ENCODE results near the gene CARMIL3.
A peak's percentile ranks its signal among the peaks of the same experiment; 100 is the strongest.
"Not testable (repeated sequence)": the region's sequence is repeated elsewhere in the genome, so short reads cannot be mapped to it uniquely, and the experiment has no call there.

The CARMIL3 gene

DNA sequence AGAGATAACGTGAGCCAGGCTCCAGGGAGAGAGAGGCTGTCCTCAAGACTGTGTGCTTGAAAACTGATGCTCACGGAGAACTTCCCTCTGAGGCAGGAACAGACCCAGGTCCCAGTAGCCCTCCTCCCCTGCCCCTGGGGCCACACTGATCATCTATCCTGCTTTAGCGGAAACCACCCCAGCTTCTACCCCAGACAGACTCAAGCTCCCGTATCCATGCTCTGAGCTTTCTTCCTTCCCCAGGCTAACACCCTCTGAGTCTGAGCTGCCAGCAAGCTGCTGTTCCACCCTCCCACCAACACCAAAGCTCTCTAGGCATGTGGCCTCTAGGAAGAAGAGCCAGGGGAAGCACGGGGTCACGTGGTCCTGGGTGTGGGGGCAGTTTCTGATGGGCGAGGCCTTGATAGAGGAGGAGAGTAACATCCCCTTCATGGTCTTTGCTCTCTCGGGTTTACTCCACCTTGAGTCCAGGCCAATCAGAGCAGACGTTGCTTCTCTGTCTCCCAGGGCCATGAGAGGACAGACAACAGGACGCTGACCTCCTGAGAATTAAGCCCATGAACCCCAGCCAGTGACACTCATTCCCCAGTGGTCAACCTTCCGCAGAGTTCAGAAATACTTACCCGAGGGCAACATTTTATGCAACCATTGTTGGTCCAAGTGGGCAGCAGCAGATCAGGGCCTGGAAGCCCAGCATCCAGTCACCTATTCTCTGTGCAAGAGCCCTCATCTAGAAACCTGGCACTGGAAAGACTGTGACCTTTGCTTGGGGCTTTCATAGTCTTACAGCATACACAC is 43.7 kb downstream of the CARMIL3 start:
- ATAC-seq, result peak; percentile 44 to 48

DNA sequence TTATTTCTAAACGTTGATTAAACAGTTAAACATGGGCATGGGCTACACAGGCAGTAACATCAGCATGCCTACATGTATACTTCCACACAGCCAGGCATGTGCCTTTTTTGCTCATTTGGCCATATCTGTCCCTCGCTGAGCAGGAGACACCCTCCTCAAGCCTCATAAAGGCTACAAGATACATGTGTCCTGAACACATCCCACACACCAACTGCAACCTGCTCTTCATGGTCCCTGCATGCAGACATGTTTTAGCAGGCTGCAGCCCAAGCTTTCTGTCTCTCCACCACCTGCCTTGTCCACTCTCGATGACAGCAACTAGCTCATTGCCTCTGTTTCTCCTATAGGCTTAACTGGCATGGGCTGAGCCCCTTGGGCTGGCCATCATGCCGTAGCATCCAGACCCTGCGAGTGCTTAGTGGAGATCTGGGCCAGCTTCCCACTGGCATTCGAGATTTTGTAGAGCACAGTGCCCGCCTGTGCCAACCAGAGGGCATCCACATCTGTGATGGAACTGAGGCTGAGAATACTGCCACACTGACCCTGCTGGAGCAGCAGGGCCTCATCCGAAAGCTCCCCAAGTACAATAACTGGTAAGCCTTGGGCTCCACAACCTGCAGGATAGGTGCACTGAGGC is 44.9 kb downstream of the CARMIL3 start:
- ATAC-seq, result no peak

DNA sequence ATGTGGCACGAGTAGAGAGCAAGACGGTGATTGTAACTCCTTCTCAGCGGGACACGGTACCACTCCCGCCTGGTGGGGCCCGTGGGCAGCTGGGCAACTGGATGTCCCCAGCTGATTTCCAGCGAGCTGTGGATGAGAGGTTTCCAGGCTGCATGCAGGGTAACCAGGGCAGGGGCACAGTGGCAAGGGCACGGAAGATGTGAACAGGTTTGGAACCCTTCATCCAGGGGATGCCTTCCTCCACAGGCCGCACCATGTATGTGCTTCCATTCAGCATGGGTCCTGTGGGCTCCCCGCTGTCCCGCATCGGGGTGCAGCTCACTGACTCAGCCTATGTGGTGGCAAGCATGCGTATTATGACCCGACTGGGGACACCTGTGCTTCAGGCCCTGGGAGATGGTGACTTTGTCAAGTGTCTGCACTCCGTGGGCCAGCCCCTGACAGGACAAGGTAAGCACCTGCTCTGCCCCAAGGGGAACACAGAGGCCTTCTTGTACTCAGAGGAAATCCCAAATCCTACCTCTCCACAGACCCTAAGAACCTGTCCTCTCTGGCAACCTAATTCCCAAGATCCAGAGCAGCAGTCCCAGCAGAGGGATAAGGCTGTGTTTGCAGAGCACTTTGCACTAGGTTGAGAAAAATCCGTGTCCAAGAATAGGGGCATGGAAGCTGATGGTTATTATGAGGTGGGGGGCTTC is 46.6 kb downstream of the CARMIL3 start:
- ATAC-seq, result no peak

DNA sequence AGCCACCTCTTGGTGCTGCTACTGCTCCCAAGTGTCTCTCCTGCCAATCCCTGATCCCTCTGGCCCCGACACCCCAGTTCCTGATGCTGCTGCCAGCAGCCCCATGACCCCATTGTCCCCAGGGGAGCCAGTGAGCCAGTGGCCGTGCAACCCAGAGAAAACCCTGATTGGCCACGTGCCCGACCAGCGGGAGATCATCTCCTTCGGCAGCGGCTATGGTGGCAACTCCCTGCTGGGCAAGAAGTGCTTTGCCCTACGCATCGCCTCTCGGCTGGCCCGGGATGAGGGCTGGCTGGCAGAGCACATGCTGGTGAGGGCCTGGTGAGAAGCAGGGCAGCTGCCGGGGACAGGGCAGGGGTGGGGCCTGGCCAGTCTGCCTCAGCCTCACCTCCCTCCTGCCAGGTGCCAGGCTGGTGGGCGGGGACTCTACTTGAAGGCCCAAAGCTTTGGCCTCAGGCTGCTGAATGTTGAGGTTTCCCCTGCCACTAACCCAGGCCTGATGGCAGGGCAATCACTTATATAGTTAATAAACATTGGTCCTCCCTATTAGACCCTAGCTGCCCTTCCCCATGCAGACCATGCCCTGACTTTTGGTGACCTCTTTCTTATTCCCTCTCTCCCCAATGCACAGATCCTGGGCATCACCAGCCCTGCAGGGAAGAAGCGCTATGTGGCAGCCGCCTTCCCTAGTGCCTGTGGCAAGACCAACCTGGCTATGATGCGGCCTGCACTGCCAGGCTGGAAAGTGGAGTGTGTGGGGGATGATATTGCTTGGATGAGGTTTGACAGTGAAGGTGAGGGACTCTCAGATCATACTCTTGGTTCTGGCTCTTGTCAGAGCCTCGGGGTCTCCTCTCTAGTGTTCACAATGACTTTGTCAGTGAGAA is 47.4 kb downstream of the CARMIL3 start:
- no peak for ATAC-seq

DNA sequence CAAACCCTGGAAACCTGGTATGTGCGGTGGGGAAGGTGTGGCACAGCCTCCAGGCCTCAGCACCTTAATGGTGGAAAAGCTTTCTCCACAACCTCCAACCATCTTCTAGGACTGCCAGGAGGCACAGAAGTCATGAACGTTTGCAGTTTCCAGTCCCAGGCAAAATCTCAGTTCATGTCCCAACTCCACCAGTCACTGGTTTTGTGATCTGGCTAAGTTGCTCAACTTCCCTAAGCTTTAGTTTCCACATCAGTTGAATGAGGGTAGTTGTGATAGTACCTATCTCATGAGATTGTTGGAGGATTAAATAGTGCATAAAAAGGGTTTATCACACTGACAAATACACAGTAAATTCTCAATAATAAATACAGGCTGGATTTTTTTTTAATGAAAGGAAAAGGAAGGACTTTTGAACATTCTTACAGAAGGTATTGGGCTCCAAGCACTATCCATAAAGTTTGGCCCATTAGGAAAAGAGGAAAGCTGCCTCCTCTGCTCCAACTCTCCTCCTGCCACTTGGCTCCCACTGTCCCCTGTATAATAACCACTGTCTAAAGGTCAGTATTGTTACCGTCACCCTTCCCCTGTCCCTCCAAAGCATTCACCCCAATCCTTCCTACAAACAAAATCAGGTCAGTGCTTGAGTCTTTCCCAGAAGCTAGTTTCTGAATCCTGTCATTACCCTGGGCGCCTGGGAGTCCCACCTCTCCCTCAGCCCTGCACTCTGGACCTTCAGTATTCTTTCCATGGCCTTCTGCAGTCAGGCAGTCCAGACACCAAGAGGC is 48.6 kb downstream of the CARMIL3 start:
- ATAC-seq, result no peak

DNA sequence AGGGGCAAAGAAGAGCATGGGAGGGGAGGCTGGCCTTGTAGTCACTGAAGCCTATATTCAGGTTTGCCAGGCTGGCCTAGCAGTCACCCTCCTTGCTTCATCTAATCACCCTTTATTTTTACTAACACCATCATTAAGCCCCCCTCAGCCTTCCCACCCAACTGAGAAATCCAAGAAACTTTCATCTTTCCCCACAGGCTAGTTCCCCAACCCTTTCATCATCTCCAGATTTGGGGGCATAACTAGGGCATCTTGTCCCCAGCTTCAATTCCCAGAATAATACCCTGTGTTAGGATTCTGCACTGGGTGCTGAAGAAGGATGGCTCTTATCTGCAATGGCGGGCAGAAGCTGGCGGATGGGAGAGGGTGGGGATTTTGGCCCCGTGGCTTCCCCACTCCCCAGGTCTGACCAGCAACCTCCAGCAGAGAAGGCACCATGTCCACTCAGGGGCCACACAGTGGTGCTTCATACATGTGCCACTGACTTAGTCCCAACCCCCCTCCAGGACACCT is 49.2 kb downstream of the CARMIL3 start:
- no peak for ATAC-seq

DNA sequence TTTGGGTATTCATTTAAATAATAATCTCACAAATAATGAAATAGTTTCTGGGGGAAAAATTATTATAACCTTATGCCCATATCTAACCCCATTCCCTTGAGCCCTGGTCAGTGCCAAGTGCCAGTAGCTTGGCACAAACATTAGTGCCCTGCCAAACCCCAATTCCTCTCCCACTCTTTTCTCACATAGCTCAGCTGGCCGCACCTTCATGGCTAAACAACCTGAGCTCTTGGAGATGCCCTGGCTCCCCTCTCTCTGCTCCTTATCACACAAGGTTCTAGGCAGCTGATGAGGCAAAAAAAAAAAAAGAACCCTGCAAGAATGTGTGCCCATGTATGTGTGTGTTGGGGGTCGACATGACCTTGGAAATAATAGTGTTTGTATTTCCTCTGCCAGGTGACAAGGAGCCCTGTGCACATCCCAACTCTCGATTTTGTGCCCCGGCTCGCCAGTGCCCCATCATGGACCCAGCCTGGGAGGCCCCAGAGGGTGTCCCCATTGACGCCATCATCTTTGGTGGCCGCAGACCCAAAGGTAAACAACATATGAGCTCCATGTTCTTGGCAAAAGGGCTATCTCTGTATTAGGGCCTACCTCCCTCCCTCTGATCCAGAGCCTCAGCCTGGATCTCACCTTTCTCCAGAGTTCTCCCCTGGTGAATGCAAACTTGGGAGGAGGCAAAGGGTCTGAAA is 50.7 kb downstream of the CARMIL3 start:
- no peak for ATAC-seq

DNA sequence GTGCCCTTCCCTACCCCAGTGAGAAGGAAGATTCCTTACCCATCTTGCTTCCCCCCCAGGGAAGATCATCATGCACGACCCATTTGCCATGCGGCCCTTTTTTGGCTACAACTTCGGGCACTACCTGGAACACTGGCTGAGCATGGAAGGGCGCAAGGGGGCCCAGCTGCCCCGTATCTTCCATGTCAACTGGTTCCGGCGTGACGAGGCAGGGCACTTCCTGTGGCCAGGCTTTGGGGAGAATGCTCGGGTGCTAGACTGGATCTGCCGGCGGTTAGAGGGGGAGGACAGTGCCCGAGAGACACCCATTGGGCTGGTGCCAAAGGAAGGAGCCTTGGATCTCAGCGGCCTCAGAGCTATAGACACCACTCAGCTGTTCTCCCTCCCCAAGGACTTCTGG is 51.6 kb downstream of the CARMIL3 start:
- ATAC-seq, result no peak

DNA sequence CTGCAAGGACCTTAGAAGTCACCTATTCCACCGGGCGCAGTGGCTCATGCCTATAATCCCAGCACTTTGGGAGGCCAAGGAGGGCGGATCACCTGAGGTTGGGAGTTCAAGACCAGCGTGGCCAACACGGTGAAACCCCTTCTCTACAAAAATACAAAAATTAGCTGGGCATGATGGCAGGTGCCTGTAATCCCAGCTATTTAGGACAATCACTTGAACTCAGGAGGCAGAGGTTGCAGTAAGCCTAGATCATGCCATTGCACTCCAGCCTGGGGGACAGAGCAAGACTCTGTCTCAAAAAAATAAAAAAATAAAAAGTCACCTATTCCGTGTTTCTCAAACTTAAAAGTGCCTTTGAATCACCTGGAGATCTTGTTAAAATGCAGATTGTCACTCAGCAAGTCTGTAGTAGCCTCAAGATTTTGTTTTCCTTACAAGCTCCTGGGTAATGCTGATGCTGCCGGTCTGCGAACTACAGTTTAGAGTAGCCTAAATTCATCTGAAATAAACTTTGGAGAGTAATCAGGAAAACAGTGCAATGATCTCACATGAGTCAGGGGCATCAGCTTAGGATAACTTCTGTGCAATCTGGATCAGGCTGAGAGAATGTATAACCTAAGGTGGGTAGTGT is 53.9 kb downstream of the CARMIL3 start:
- ATAC-seq, result not testable (repeated sequence)

DNA sequence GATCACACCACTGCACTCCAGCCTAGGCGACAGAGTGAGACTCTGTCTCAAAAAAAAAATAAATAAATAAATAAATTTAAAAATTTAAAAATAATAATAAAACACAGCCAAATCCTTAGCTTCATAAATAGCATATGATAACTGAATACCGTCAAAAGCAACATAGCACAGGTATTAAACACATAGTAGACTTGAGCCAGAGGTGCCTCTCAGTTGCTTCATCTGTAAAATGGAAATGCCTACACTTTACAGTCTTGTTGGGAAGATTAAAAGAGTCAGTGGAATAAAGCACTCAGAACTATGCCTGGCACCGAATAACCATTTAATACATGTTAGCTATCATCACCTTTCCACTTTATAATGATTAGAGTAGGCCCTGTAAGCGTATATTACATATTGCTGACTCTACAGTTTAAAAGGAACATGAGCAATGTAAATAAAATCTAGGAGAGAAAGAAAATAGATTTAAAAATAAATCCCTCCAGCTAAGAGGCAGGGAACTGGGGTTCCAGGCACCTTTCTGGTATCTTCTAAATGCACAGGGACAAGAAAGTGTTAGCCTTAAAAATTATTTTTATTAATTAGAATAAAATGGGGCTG is 55.0 kb downstream of the CARMIL3 start:
- no peak for ATAC-seq

DNA sequence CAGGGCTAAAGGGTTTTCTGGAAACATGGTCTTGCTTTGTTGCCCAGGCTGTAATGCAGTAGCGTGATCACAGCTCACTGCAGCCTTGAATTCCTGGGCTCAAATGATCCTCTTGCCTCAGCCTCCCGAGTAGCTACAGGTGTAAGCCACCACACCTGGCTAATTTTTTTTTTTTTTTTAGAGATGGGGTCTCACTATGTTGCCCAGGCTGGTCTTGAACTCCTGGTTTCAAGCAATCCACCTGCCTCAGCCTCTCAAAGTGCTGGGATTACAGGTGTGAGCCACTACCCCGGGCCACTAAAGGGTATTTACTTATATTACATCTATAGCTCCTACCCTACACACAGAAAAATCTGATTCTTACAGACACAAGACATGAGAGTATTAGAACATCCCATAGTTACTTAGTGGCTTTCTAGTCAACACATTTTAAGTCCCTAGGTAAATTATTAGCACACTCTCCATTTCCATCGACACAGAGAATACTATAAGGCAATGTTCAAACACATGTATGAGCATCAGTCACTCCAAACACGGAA is 56.6 kb downstream of the CARMIL3 start:
- ATAC-seq, result peak in 1 of 2 donors; percentile 15

DNA sequence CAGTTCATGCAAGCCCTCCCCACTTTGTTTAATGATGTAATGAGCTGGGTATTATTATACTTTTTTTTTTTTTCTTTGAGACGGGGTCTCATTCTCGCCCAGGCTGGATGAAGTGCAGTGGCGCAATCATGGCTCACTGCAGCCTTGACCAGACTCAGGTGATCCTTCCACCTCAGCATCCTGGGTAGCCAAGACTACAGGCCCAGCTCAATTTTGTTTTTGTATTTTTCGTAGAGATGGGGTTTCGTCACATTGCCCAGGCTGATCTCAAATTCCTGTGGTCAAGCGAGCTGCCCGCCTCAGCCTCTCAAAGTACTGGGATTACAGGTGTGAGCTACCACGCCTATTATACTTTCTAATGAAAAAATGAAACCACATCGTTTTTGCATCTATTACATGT is 58.3 kb downstream of the CARMIL3 start:
- no peak for ATAC-seq

DNA sequence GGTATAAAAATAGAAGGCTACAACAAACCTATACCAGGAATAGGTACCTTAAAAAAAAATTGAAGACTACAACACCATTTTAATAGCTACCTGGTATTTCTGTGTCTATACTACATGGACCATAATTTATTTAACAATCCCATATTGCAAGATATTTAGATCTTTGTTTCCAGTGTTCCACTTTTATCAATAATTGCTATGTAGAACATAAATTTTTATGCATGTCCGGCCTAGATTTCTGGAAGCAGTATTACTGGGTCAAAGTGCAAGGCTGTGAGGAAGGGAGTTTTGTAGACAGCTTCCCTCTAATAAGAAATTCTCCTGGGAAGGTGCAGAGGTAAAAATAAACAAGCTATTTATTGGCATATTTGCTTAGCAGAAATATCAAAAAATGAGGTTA is 58.7 kb downstream of the CARMIL3 start:
- ATAC-seq, result no peak

DNA sequence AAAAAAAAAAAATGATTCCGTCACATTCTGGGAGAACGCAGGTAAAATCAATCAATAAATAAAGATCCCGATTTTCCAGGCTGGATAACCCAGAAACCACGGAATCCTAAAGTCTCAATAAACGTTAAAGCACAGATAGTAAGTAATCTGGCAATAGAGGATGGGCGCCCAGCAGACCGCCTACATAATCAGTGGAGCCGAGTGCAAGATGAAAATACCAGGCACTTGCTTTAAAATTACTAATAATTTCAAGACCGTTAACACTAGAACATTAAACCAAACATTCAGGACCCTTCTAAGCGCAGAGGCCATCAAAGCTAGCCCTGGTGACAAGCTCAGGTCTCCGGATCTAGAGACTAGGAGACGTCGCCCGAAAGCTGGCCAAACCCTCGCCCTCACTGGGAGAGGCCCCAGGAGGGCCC is 61.6 kb downstream of the CARMIL3 start:
- no peak for ATAC-seq

DNA sequence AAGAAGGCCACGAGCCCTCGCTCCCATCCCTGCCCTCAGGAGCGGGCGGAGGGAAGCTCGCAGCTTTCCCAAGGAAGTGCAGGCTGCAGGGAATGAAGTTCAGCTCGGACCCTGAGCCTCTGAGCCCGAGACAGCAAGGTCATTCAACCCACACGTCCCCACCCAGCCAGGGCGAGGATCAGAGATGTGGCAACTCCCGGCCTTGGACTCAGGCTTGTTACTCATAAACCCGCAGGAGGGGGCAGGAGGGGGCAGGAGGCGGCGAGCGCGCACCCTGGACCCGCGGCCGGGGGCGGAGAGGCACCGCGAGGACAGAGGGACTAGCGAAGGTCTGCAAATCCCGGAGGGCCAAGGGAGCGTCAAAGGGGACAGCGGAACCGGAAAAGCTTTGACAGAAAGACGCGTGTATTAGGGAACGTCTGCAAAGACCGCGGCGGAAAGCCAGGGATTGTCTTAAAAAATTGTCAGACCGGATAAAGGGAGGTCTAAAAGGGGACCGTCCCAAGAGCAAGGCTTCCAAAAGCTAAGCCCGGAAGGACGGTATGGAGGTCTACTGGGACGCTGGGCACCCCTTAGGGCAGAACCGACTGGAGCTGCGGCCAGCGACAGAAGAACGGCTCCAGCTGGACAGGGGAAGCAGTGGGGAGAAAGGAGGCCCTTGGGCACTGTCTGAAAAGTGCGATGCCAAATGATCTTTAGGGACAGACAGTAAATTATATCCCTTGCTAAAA is 62.2 kb downstream of the CARMIL3 start:
- peak; percentile 22 for ATAC-seq

DNA sequence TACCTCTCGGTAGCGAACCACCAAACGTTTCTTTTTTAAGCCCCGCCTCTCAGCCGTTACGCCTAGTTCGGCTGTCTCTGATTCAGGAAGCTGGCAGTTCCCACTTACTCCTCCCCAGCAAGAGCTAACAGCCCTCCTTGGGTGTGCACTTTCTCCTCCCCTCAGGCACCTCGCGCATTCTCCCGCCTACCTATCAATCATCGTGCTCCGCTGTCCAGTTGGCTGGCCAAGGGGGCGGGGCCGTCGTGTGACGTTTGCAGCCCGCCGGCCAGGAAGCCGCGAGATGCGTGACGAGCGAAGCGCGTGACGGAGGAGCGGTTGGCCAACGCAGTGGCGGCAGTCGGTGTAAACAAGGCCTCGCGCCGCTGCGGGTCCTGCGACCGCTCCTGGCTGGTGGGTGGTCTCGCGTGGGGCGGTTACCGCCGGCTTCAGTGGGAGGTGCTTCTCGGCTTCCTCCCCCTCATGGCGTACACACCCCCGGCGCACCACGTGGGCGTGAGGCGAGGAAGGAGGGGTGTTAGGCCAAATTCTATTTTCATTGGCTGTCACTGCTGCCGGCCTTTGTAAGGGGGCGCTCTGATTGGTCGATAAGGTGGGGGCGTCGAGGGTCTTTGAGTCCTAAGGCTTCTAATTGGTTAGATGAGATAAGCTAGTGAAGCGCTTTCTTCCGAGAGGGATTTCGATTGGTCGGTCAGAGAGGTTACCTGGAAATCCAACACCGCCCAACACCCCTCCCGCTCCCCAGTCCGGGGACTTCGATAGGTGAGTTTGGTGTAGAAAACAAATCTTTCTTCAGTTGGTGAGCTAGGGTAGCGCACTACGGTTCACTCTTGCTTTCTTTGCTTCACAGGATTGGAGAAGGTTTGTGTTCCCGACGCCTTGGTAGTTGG is 63.0 kb downstream of the CARMIL3 start, which contains the start of the genes DCAF11 and NRL:
DCAF11 (plus strand) TSS at position 246 of the 890 bp plus-strand sequence. CDS start 818 bp downstream, outside the sequence.
NRL (minus strand) TSS at position 418 of the 890 bp plus-strand sequence. CDS start 32,101 bp downstream, outside the sequence.
- ATAC-seq, result peak; percentile 89

DNA sequence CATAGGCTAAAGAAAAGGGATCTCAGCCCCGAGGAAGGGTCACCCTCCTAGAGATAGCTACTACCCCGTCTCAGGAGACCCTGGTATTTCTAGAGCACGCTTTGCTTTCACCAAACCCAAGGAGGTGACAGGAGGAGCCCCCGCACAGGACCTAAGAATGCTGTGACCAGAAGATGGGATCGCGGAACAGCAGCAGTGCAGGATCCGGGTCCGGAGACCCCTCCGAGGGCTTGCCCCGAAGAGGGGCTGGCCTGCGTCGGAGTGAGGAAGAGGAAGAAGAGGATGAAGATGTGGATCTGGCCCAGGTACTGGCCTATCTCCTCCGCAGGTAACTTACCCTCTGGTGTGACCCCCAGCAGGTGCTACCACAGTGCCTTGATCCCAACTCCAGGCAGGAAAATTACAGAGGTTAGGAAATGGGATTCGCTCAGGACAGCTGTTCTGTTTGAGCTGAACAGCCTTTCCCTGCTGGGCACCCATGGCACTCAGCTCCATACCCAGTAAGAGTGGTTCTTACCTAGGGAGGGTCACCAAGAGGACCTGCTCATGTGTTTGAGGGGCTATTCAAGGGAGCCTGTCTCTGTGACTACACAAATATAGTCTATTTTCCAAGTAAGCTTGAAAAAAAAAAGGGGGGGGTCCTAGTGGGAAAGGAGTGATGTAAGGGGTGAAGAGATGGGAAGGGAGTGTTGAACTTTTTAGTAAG is 63.8 kb downstream of the CARMIL3 start:
- ATAC-seq, result no peak
